Measurements from ENCODE around the gene PTPRE.

- no peak for TF ChIP-seq CTCF (IDR thresholded peaks at IDR 0.05)
- TF ChIP-seq POLR2A (IDR thresholded peaks at IDR 0.05): no peak
Observed at GRCh38 chr10:127894146-127894545, 12.8 kb upstream of the PTPRE start.

All from body of pancreas (tissue), 4 donors.